Endothelial cell of umbilical vein (primary cell): ENCODE measurements around the gene TBC1D30. TPM values are rescaled to one million over a fixed set of nuclear protein-coding genes. Genes with fewer than 3 reads are reported as not detected.

ENCODE experiments used
- BruUV-seq: library from RNA; stranded (reverse); fragments of 400-500 nt; replicated peaks from 2 replicates; lab custom pipeline; 2021; lab: Mats Ljungman, UMichigan
- CTCF ChIA-PET: fragments of 300-600, 350-600 bp; sonication (Branson Sonifier 250); formaldehyde crosslinking; loops from one replicate; lab custom pipeline; 2021; ENCODE audit warnings: antibody characterized with exemption, inconsistent platforms; lab: Charles Lee
- POLR2A ChIA-PET: fragments of 300-600, 350-600 bp; sonication (Branson Sonifier 250); formaldehyde crosslinking; loops from one replicate; lab custom pipeline; 2021; ENCODE audit warnings: antibody characterized with exemption, inconsistent platforms; lab: Charles Lee
- DNase-seq: peaks from one replicate; pipeline ENCODE4 v3.0.0-alpha.2; 2011; ENCODE audit warnings: low read depth, low spot score
- FAIRE-seq: peaks from 2 replicates; lab custom pipeline; 2011; peaks lifted over from hg19 to GRCh38; lab: Jason Lieb, UNC
- H2AFZ ChIP-seq: 2 replicates; pipeline ENCODE4 v1.6.0; 2012; ENCODE audit warnings: low read depth, low read length, control low read depth, inconsistent platforms
- H3K27ac ChIP-seq: 2 replicates; pipeline ENCODE4 v1.5.1; 2011; ENCODE audit warnings: low read depth, mild to moderate bottlenecking, control low read depth, low read length, moderate library complexity; ENCODE audit not compliant: insufficient read depth
- H3K27me3 ChIP-seq, 2 experiments: 2 replicates each; pipeline versions ENCODE4 v1.6.0 to v1.6.1; 2011; ENCODE audit warnings: low read length in 2 of 2, mixed read lengths in 1 of 2; ENCODE audit not compliant: control insufficient read depth in 2 of 2, insufficient read depth in 2 of 2
- H3K36me3 ChIP-seq, 2 experiments: 2 replicates in 1 of 2; 3 replicates in 1 of 2; pipeline ENCODE4 v1.5.1; 2011; ENCODE audit warnings: low read length in 2 of 2, mild to moderate bottlenecking in 1 of 2, moderate library complexity in 1 of 2; ENCODE audit not compliant: control insufficient read depth in 2 of 2, insufficient read depth in 2 of 2; ENCODE audit errors: extremely low read depth in 1 of 2
- H3K4me1 ChIP-seq: 3 replicates; pipeline ENCODE4 v1.5.1; 2011; ENCODE audit warnings: mild to moderate bottlenecking, low read length; ENCODE audit not compliant: control insufficient read depth, insufficient read depth; ENCODE audit errors: extremely low read depth
- H3K4me2 ChIP-seq: 2 replicates; pipeline ENCODE4 v1.6.1; 2011; ENCODE audit warnings: low read length, control low read depth, mixed read lengths; ENCODE audit not compliant: insufficient read depth
- H3K4me3 ChIP-seq, 3 experiments: fragments of 200-600 bp in 1 of 3; sonication (generic), shearing (Covaris generic) in 1 of 3; replicated peaks in 1 of 3; 2 replicates each; pipeline ENCODE4 v1.5.1; 2011 to 2016; ENCODE audit warnings: control low read depth in 3 of 3, low read length in 3 of 3, mild to moderate bottlenecking in 2 of 3, inconsistent platforms in 1 of 3, low read depth in 1 of 3, moderate library complexity in 1 of 3; ENCODE audit not compliant: insufficient read depth in 1 of 3
- H3K79me2 ChIP-seq: 2 replicates; pipeline ENCODE4 v1.6.0; 2012; ENCODE audit warnings: low read length, inconsistent platforms; ENCODE audit not compliant: control insufficient read depth, insufficient read depth
- H3K9ac ChIP-seq: replicated peaks from 2 replicates; pipeline ENCODE3; 2011; ENCODE audit warnings: low read length, control low read depth; ENCODE audit not compliant: insufficient read depth; ENCODE audit errors: extremely low read depth
- H3K9me1 ChIP-seq: replicated peaks from 3 replicates; pipeline ENCODE4 v1.6.0; 2011; ENCODE audit warnings: mild to moderate bottlenecking, low read length; ENCODE audit not compliant: control insufficient read depth, insufficient read depth; ENCODE audit errors: extremely low read depth
- H3K9me3 ChIP-seq: replicated peaks from 2 replicates; pipeline ENCODE4 v1.5.1; 2012; ENCODE audit warnings: low read length, inconsistent platforms; ENCODE audit not compliant: control insufficient read depth, insufficient read depth
- H4K20me1 ChIP-seq: replicated peaks from 2 replicates; pipeline ENCODE3; 2011; ENCODE audit warnings: mild to moderate bottlenecking, low read length; ENCODE audit not compliant: control insufficient read depth, insufficient read depth; ENCODE audit errors: extremely low read depth
- CTCF ChIP-seq, 2 donors: IDR thresholded peaks; 1 replicate in 1 of 2; 2 replicates in 1 of 2; pipeline ENCODE4 v1.5.1; 2011; ENCODE audit warnings: low read length in 2 of 2, mild to moderate bottlenecking in 2 of 2, moderate library complexity in 2 of 2, control low read depth in 1 of 2, inconsistent platforms in 1 of 2, low read depth in 1 of 2; ENCODE audit not compliant: insufficient read depth in 1 of 2; ENCODE audit errors: extremely low read depth in 1 of 2
- EZH2 ChIP-seq: IDR thresholded peaks from 2 replicates; pipeline ENCODE4 v1.6.1; 2012; ENCODE audit warnings: borderline replicate concordance, low read depth, mild to moderate bottlenecking, moderate library complexity, low read length, inconsistent platforms; ENCODE audit not compliant: severe bottlenecking
- FOS ChIP-seq: IDR thresholded peaks from 2 replicates; pipeline ENCODE4 v1.6.1; 2011; ENCODE audit warnings: mild to moderate bottlenecking, low read length, moderate library complexity, borderline replicate concordance; ENCODE audit not compliant: insufficient read depth
- GATA2 ChIP-seq: IDR thresholded peaks from 2 replicates; pipeline ENCODE4 v1.7.0; 2011; ENCODE audit warnings: low read depth, mild to moderate bottlenecking, moderate library complexity, mixed read lengths, low read length; ENCODE audit not compliant: insufficient read length, insufficient read depth
- JUN ChIP-seq: IDR thresholded peaks from 2 replicates; pipeline ENCODE4 v1.6.1; 2011; ENCODE audit warnings: borderline replicate concordance, low read depth; ENCODE audit not compliant: insufficient read length, insufficient read depth
- MAX ChIP-seq: IDR thresholded peaks from 2 replicates; pipeline ENCODE4 v1.6.1; 2011; ENCODE audit not compliant: insufficient read depth, insufficient read length
- MYC ChIP-seq: IDR thresholded peaks from one replicate; pipeline ENCODE4 v1.6.1; 2011; ENCODE audit warnings: mild to moderate bottlenecking, low read depth, low read length
- POLR2A ChIP-seq: IDR thresholded peaks from 2 replicates; pipeline ENCODE4 v1.6.1; 2012; ENCODE audit warnings: low read depth, mild to moderate bottlenecking, control low read depth, low read length
- POLR2AphosphoS5 ChIP-seq: IDR thresholded peaks from 2 replicates; pipeline ENCODE4 v1.6.1; 2012; ENCODE audit warnings: low read depth, mild to moderate bottlenecking, control low read depth, low read length, moderate library complexity; ENCODE audit not compliant: insufficient read depth
- dilution Hi-C: fragments of 300-500 bp; cut with MboI; formaldehyde crosslinking; loops from one replicate; pipeline ENCODE4 v1.15.0; 2019; ENCODE audit warnings: low sequenced_read_pairs; ENCODE audit not compliant: extremely low pct_ligation_motif_present
- intact Hi-C: fragments of 100-400 bp; cut with micrococcal nuclease; formaldehyde crosslinking; loops from one replicate; pipeline ENCODE4 v1.10.0; 2022
- polyA plus RNA-seq, 4 experiments: library from polyadenylated mRNA; depleted of rRNA in 3 of 4; stranded (reverse) in 3 of 4; unstranded in 1 of 4; fragments of >200 nt; gene quantifications; 2 replicates each; pipeline versions ENCODE4 v1.2.1 to v1.2.3, GENCODE V29; 2011 to 2012; ENCODE audit warnings: missing spikeins in 1 of 4
- total RNA-seq: library from RNA; stranded (reverse); gene quantifications from 2 replicates; pipeline ENCODE4 v1.2.3, GENCODE V29; 2021

The TBC1D30 gene
- total and polyA plus RNA-seq, 2 donors (not counting 3 experiments of a cell fraction or from before 2014, with no cell fraction given) = 4.4 to 7.6 TPM

- Histone ChIP-seq H3K79me2 (peaks cover 4% of the 10 kb centered on the region), H3K4me2 (peak overlapping the region; percentile 93), H3K4me3 (peak overlapping the region; percentile 23 to 64 (median 49)), H3K9me1 (no peaks in the 10 kb centered on the region), H4K20me1 (no peaks in the 10 kb centered on the region), H3K9ac (peak overlapping the region; percentile 24), H3K36me3 (no peaks in the 10 kb centered on the region), H3K4me1 (peaks cover 16% of the 10 kb centered on the region), H3K27me3 (peaks cover 6 to 19% of the 10 kb centered on the region in 2 experiments), H3K27ac (no peak overlapping the region), H2AFZ (peak overlapping the region; percentile 36), H3K9me3 (no peaks in the 10 kb centered on the region)
- intact Hi-C loops = loop anchor here (1.0 to 5.0 kb wide), 2 partner anchors 21 to 168 kb away; partner anchors contain the start of genes GNS and RASSF3
- dilution Hi-C loops = no loop called here
- ChIA-PET CTCF (interaction anchor here (1.0 to 4.1 kb wide), 6 partner anchors 16 to 231 kb away, joined by 3 to 47 read pairs (median 4); no protein-coding TSS in a partner anchor), POLR2A (no interaction called here)
- no TSS peak for BruUV-seq
- no peak for TF ChIP-seq JUN
- TF ChIP-seq GATA2 = no peak
- TF ChIP-seq MAX = no peak
- no peak for TF ChIP-seq POLR2AphosphoS5
- no peak for TF ChIP-seq MYC
- TF ChIP-seq EZH2 = no peak
- TF ChIP-seq FOS = no peak
- no peak for TF ChIP-seq CTCF (IDR thresholded peaks at IDR 0.05; ENCODE audit: extremely low read depth in 1 of 2, insufficient read depth in 1 of 2, low read depth in 1 of 2, low read length in 2 of 2)
- TF ChIP-seq POLR2A = no peak
- FAIRE-seq = no peak
- DNase-seq = no peak
These were observed 44.3 kb upstream of the TBC1D30 start for GRCh38 chr12:64780132-64780530.
